PC-9 (cell line): Measurements from ENCODE around the gene SORD.

Experiments used
- EZH2 ChIP-seq: fragments of 200-600 bp; sonication (generic); IDR thresholded peaks from 2 replicates; pipeline ENCODE4 v1.8.0; 2017; ENCODE audit warnings: antibody characterized with exemption, low read depth
- TF ChIP-seq, protein P1 (sequence below): fragments of 200-600 bp; sonication (generic); conservative IDR thresholded peaks from 2 replicates; pipeline ENCODE4 v1.6.1; 2017; ENCODE audit warnings: mixed run types, antibody characterized with exemption, mild to moderate bottlenecking, moderate library complexity

DNA sequence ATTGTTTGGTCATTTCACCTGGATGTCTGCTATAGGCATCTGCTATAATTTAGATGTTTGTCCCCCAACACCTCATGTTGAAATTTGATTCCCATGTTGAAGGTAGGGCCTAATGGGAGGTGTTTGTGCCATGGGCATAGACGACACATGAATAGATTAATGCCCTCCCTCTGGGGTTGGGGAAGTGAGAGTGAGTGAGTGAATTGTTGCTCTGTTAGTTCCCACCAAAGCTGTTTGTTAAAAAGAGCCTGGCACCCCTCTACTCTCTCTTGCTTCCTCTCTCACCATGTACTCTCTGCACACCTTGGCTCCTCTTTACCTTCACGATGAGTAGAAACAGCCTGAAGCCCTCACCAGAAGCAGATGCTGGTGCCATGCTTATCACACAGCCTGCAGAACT lies 23.9 kb upstream of the SORD start:
- TF ChIP-seq, protein P1, sequence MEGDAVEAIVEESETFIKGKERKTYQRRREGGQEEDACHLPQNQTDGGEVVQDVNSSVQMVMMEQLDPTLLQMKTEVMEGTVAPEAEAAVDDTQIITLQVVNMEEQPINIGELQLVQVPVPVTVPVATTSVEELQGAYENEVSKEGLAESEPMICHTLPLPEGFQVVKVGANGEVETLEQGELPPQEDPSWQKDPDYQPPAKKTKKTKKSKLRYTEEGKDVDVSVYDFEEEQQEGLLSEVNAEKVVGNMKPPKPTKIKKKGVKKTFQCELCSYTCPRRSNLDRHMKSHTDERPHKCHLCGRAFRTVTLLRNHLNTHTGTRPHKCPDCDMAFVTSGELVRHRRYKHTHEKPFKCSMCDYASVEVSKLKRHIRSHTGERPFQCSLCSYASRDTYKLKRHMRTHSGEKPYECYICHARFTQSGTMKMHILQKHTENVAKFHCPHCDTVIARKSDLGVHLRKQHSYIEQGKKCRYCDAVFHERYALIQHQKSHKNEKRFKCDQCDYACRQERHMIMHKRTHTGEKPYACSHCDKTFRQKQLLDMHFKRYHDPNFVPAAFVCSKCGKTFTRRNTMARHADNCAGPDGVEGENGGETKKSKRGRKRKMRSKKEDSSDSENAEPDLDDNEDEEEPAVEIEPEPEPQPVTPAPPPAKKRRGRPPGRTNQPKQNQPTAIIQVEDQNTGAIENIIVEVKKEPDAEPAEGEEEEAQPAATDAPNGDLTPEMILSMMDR: no peak
- no peak for TF ChIP-seq EZH2
